HPDE6-E6E7 (cell line): ENCODE data around the gene GAS2L3.
A peak's percentile ranks its signal among the peaks of the same experiment; 100 is the strongest.

ENCODE experiments used
- DNase-seq: peaks from one replicate; pipeline ENCODE4 v3.0.0; 2011; ENCODE audit warnings: missing footprints; ENCODE audit errors: extremely low spot score

The GAS2L3 gene

DNA sequence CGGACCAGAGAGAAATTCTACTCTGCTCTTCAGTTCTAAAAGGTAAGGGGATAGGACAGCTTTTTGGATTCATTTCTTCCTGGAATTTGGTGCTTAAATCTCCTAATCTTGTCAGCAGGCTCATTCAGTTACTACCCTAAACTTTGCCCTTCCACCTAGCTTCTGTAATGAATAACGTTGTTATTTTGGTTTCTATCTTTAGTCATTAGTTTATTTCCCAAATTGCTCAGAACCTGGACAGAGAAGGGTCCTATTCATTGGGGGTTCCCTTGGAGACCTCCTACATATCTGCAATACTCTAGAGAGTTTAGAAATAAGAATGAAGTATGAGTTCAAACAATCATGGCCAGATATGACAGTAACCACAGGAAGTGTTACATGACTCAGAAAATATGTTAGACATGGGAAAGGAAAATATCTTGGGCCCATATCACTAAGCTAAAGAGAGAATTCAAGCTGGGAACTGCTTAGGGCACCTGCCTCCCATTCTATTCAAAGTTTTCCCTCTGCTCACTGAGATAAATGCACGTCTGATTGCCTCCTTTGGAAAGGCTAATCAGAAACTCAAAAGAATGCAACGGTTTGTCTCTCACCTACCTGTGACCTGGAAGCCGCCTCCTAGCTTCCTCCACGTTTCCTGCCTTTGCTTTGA, 87.9 kb downstream of the GAS2L3 start:
- DNase-seq, result no peak

DNA sequence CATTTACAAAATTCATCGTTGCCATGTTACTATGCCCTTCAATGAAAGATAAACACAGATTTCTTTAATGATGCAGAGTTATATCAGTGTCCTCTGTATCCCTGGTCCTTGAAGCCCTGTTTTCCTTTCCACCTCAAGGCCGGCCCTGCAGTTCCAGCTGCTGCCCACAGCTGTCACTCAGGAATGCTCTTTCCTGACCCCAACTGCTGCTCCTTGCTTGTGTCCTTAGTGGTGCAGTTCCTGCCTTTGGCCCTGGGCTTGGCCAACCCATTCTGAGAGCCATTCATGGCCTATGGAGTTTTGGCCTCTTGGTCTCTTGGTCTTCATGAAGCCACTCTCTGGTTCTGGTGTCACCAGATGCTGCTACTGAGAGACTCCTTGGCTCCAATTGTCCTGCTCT, 93.1 kb downstream of the GAS2L3 start:
- DNase-seq, result no peak

DNA sequence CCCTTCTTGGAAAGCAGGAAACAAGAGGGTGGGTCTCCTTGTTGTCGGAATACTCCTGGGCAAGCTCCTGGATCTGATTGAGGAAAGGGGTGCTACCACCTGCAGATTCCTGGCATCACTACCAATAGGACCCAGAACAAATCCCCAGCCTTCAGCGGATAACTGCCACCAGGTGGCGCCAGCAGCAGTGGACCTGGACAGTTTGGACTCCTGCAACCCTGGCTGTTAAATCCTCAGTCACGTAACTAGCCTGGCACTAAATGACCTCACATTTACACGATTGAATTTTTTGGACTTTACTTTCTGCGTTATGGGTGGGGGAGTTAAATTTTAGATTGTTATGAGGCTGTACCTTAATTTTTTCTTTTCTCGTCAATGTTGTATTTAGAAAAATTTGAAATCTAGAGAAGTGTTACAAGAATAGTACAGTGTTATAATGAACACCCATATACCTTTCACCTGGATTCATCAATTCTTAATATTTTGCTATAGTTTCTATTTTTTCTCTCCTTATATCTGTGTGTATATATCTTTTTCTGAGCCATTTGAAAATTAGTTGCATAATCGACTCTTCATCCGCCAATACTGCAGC, 95.6 kb downstream of the GAS2L3 start:
- DNase-seq, result peak; percentile 70

DNA sequence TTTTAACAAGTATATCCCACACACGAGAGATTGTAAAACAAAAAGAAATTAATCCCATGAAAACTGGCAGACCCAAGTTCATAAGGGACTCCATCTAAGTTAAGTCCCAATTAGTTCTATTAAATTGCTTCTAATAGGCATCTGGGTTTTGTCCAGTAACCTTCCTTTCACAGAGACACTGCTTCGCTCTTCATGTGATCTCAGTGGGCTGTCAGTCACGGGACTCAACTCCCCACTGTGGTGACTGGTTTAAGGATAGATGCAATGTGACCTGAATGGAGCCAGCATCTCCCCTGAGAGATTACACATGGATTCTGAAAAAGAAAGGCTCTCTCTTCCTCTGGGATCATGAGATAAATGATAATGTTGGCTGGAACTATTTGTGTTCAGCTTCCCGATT, 96.4 kb downstream of the GAS2L3 start:
- no peak for DNase-seq

DNA sequence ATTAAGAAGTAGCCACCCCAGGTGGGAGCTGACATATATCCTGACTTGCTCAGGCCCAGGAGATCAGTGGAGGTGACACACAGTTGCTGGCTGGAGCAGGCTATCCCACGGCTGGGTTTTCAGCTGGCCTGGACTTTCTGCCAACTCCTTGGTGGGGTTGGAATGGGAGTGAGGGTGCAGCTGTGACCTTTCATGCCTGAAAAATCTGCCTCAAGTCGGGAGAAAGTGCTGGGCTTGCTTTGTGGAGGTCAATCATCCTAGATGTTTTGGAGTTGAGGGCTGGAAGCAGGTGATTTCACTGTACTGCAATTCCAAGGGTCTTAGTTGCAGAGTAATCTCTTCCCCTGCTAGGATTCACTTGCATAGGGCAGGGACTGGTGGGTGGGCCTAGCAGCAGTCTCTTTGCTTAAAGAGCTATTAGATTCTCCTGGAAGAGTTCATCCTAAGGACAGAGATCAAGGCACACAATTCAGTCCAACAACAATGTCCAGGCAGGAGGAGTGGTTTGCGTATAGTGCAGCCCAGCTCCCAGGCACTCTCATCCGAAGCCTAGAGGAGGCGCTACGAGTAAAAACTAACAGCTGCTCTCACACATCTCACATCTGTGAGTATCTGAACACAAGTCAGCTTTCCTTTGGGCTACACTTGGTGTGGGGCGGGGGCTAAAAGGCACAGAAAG, 98.1 kb downstream of the GAS2L3 start:
- no peak for DNase-seq

DNA sequence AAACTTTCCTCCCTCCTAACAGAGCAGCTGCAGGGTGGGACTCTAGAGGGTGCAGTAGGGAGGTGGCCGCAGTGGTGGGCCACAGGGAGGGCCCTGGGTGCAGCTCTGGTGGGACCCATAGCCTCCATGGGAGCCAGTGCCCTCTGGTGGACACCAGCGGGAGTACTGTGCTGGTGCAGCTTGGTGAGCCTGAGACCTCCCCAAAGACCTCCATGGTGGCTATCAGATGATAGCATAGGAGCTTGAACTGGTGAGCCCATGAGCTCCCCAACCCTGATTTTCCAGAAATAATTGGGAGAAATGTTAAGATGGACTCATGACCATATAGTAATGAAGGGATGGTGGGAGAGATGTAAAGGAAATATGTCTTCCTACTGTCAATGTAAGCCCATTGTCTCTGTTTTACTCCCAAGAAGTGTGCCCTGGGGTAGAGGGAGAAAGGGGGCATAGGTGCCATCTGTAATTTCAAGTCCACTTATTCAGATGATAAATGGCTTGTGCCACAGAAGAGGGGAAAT, 98.7 kb downstream of the GAS2L3 start:
- peak; percentile 9 for DNase-seq

DNA sequence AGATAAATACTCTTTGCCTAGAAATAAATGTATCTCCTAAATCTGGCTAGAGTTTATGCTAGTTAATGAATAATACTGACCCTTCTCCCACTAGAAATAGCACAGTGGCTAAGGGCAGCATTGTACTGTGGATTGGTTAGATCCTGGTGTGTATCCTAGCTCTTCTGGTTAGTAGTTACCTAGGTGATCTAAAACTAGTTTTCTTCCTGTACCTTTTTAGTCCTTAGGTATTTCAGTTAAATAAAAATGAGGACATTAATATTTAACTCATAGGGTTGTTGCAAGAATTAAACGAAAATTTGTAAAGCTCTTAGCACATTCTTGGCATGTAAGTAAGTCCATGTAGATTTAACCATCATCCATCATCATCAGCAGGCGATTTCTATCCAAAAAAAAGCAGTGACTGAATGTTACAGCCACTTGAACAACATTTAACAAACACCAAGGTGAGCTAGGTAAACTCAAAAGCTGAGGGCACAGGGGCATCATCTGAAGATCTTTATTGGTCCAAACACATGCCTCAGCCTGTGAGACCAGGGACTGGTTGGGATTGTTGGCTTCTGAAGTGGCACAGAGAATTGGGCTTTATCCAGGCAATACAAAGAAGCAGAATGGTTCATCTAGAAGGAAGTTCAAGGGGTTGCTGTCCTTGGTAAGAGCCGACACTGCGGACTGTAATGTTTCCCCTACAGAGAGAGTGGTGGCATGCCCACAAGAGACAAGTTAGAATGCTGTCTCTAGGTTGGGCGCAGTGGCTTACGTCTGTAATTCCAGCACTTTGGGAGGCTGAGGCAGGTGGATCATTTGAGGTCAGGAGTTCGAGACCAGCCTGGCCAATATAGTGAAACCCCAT, 100.8 kb downstream of the GAS2L3 start:
- DNase-seq, result no peak
